ENCODE measurements around the gene SMYD2. TPM values are rescaled to one million over a fixed set of nuclear protein-coding genes. Genes with fewer than 3 reads are reported as not detected.

The SMYD2 gene
- total and polyA plus RNA-seq, 2 of the 8 experiments (the other 6 are each of a cell fraction or from before 2014, with no cell fraction given): 3.0 to 5.2 TPM

- TF ChIP-seq, protein P1, sequence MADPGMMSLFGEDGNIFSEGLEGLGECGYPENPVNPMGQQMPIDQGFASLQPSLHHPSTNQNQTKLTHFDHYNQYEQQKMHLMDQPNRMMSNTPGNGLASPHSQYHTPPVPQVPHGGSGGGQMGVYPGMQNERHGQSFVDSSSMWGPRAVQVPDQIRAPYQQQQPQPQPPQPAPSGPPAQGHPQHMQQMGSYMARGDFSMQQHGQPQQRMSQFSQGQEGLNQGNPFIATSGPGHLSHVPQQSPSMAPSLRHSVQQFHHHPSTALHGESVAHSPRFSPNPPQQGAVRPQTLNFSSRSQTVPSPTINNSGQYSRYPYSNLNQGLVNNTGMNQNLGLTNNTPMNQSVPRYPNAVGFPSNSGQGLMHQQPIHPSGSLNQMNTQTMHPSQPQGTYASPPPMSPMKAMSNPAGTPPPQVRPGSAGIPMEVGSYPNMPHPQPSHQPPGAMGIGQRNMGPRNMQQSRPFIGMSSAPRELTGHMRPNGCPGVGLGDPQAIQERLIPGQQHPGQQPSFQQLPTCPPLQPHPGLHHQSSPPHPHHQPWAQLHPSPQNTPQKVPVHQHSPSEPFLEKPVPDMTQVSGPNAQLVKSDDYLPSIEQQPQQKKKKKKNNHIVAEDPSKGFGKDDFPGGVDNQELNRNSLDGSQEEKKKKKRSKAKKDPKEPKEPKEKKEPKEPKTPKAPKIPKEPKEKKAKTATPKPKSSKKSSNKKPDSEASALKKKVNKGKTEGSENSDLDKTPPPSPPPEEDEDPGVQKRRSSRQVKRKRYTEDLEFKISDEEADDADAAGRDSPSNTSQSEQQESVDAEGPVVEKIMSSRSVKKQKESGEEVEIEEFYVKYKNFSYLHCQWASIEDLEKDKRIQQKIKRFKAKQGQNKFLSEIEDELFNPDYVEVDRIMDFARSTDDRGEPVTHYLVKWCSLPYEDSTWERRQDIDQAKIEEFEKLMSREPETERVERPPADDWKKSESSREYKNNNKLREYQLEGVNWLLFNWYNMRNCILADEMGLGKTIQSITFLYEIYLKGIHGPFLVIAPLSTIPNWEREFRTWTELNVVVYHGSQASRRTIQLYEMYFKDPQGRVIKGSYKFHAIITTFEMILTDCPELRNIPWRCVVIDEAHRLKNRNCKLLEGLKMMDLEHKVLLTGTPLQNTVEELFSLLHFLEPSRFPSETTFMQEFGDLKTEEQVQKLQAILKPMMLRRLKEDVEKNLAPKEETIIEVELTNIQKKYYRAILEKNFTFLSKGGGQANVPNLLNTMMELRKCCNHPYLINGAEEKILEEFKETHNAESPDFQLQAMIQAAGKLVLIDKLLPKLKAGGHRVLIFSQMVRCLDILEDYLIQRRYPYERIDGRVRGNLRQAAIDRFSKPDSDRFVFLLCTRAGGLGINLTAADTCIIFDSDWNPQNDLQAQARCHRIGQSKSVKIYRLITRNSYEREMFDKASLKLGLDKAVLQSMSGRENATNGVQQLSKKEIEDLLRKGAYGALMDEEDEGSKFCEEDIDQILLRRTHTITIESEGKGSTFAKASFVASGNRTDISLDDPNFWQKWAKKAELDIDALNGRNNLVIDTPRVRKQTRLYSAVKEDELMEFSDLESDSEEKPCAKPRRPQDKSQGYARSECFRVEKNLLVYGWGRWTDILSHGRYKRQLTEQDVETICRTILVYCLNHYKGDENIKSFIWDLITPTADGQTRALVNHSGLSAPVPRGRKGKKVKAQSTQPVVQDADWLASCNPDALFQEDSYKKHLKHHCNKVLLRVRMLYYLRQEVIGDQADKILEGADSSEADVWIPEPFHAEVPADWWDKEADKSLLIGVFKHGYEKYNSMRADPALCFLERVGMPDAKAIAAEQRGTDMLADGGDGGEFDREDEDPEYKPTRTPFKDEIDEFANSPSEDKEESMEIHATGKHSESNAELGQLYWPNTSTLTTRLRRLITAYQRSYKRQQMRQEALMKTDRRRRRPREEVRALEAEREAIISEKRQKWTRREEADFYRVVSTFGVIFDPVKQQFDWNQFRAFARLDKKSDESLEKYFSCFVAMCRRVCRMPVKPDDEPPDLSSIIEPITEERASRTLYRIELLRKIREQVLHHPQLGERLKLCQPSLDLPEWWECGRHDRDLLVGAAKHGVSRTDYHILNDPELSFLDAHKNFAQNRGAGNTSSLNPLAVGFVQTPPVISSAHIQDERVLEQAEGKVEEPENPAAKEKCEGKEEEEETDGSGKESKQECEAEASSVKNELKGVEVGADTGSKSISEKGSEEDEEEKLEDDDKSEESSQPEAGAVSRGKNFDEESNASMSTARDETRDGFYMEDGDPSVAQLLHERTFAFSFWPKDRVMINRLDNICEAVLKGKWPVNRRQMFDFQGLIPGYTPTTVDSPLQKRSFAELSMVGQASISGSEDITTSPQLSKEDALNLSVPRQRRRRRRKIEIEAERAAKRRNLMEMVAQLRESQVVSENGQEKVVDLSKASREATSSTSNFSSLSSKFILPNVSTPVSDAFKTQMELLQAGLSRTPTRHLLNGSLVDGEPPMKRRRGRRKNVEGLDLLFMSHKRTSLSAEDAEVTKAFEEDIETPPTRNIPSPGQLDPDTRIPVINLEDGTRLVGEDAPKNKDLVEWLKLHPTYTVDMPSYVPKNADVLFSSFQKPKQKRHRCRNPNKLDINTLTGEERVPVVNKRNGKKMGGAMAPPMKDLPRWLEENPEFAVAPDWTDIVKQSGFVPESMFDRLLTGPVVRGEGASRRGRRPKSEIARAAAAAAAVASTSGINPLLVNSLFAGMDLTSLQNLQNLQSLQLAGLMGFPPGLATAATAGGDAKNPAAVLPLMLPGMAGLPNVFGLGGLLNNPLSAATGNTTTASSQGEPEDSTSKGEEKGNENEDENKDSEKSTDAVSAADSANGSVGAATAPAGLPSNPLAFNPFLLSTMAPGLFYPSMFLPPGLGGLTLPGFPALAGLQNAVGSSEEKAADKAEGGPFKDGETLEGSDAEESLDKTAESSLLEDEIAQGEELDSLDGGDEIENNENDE (IDR thresholded peaks at IDR 0.05; ENCODE audit: insufficient replicate concordance, low read length): no peak
- no peak for TF ChIP-seq CTBP2 (IDR thresholded peaks at IDR 0.05; ENCODE audit: borderline replicate concordance, insufficient read depth, insufficient read length, low read length)
- no peak for TF ChIP-seq TCF12 (IDR thresholded peaks at IDR 0.05; ENCODE audit: low read depth, low read length)
- no peak for TF ChIP-seq GTF2F1 (IDR thresholded peaks at IDR 0.05; ENCODE audit: borderline replicate concordance, low read depth, low read length)
- no peak for TF ChIP-seq HDAC2 (IDR thresholded peaks at IDR 0.05; ENCODE audit: borderline replicate concordance in 1 of 2, low read depth in 2 of 2, low read length in 2 of 2)
- TF ChIP-seq FOSL1 (IDR thresholded peaks at IDR 0.05; ENCODE audit: insufficient read depth, low read depth, low read length): no peak
- no peak for TF ChIP-seq CHD1 (IDR thresholded peaks at IDR 0.05; ENCODE audit: low read depth, low read length)
- TF ChIP-seq RFX5 (IDR thresholded peaks at IDR 0.05; ENCODE audit: borderline replicate concordance, low read depth, low read length): no peak
Measured at GRCh38 chr1:214364786-214365295, 83.9 kb downstream of the SMYD2 start (continued).

Measured in H1 (cell line).